Adipocyte (in vitro differentiated cells): ENCODE data around the gene CNOT4.
"Not testable (repeated sequence)": the region's sequence is repeated elsewhere in the genome, so short reads cannot be mapped to it uniquely, and the experiment has no call there.

Source experiments
- DNase-seq: peaks from one replicate; pipeline ENCODE4 v3.0.0-alpha.2; 2015; ENCODE audit warnings: low read depth
- H3K27me3 ChIP-seq: replicated peaks from 2 replicates; pipeline ENCODE4 v1.7.0; 2013; ENCODE audit warnings: mild to moderate bottlenecking, low read length, moderate library complexity; ENCODE audit not compliant: control insufficient read depth, insufficient read depth
- H3K36me3 ChIP-seq: 2 replicates; pipeline ENCODE4 v1.7.0; 2013; ENCODE audit warnings: low read length, mild to moderate bottlenecking, moderate library complexity; ENCODE audit not compliant: control insufficient read depth, insufficient read depth, severe bottlenecking
- H3K4me1 ChIP-seq: 2 replicates; pipeline ENCODE4 v1.7.0; 2013; ENCODE audit warnings: mild to moderate bottlenecking, low read length, moderate library complexity; ENCODE audit not compliant: control insufficient read depth, insufficient read depth
- H3K4me3 ChIP-seq: 2 replicates; pipeline ENCODE4 v1.7.0; 2013; ENCODE audit warnings: mild to moderate bottlenecking, low read length, moderate library complexity
- H3K9ac ChIP-seq: 2 replicates; pipeline ENCODE4 v1.7.0; 2013; ENCODE audit warnings: mild to moderate bottlenecking, low read length, moderate library complexity
- H3K9me3 ChIP-seq: 2 replicates; pipeline ENCODE4 v1.7.0; 2013; ENCODE audit warnings: mild to moderate bottlenecking, low read length, moderate library complexity; ENCODE audit not compliant: control insufficient read depth

The CNOT4 gene

GRCh38 chr7:135481598-135481979, 28.3 kb downstream of the CNOT4 start:
- no peak overlapping the region for H3K4me3 ChIP-seq
- no peaks in the 10 kb centered on the region for H3K9me3 ChIP-seq
- H3K4me1 ChIP-seq: peaks cover 21% of the 10 kb centered on the region
- no peak overlapping the region for H3K9ac ChIP-seq
- no peak for DNase-seq
- H3K27me3 ChIP-seq: no peaks in the 10 kb centered on the region
- no peaks in the 10 kb centered on the region for H3K36me3 ChIP-seq

- Histone ChIP-seq H3K27me3 (no peaks in the 10 kb centered on the region), H3K9me3 (no peaks in the 10 kb centered on the region), H3K9ac (no peak overlapping the region), H3K36me3 (no peaks in the 10 kb centered on the region), H3K4me3 (no peak overlapping the region), H3K4me1 (peaks cover 17% of the 10 kb centered on the region)
- no peak for DNase-seq
These were observed 28.8 kb downstream of the CNOT4 start for GRCh38 chr7:135480966-135481597.

GRCh38 chr7:135475521-135475920, 34.4 kb downstream of the CNOT4 start:
- no peaks in the 10 kb centered on the region for H3K36me3 ChIP-seq
- no peaks in the 10 kb centered on the region for H3K9me3 ChIP-seq
- H3K9ac ChIP-seq: no peak overlapping the region
- no peaks in the 10 kb centered on the region for H3K27me3 ChIP-seq
- no peak overlapping the region for H3K4me3 ChIP-seq
- DNase-seq: no peak
- peaks cover 9% of the 10 kb centered on the region for H3K4me1 ChIP-seq

- H3K36me3 ChIP-seq, H3K4me3 ChIP-seq, H3K4me1 ChIP-seq, H3K9me3 ChIP-seq, H3K9ac ChIP-seq, H3K27me3 ChIP-seq, DNase-seq: not testable (repeated sequence)
These were observed 40.2 kb downstream of the CNOT4 start for GRCh38 chr7:135469705-135470104.

GRCh38 chr7:135467207-135467711, 42.6 kb downstream of the CNOT4 start:
- no peaks in the 10 kb centered on the region for H3K4me1 ChIP-seq
- no peak overlapping the region for H3K9ac ChIP-seq
- no peak for DNase-seq
- no peak overlapping the region for H3K4me3 ChIP-seq
- no peaks in the 10 kb centered on the region for H3K27me3 ChIP-seq
- no peaks in the 10 kb centered on the region for H3K9me3 ChIP-seq
- no peaks in the 10 kb centered on the region for H3K36me3 ChIP-seq

GRCh38 chr7:135466442-135467206, 43.3 kb downstream of the CNOT4 start:
- Histone ChIP-seq H3K9ac (no peak overlapping the region), H3K4me1 (no peaks in the 10 kb centered on the region), H3K4me3 (no peak overlapping the region), H3K36me3 (no peaks in the 10 kb centered on the region), H3K27me3 (no peaks in the 10 kb centered on the region), H3K9me3 (no peaks in the 10 kb centered on the region)
- no peak for DNase-seq

GRCh38 chr7:135463908-135464307, 46.0 kb downstream of the CNOT4 start:
- Histone ChIP-seq H3K36me3 (no peaks in the 10 kb centered on the region), H3K27me3 (no peaks in the 10 kb centered on the region), H3K4me3 (no peak overlapping the region), H3K9me3 (no peaks in the 10 kb centered on the region), H3K9ac (no peak overlapping the region), H3K4me1 (no peaks in the 10 kb centered on the region)
- no peak for DNase-seq

- H3K4me3 ChIP-seq: no peak overlapping the region
- H3K9me3 ChIP-seq: no peaks in the 10 kb centered on the region
- no peak overlapping the region for H3K9ac ChIP-seq
- no peaks in the 10 kb centered on the region for H3K27me3 ChIP-seq
- no peak for DNase-seq
- H3K36me3 ChIP-seq: no peaks in the 10 kb centered on the region
- H3K4me1 ChIP-seq: no peaks in the 10 kb centered on the region
These were observed 49.8 kb downstream of the CNOT4 start for GRCh38 chr7:135459951-135460567.

- Histone ChIP-seq H3K27me3 (no peaks in the 10 kb centered on the region), H3K36me3 (no peaks in the 10 kb centered on the region), H3K9me3 (no peaks in the 10 kb centered on the region), H3K4me1 (no peaks in the 10 kb centered on the region), H3K9ac (no peak overlapping the region), H3K4me3 (no peak overlapping the region)
- DNase-seq: no peak
These were observed 50.8 kb downstream of the CNOT4 start for GRCh38 chr7:135459076-135459475.

GRCh38 chr7:135454060-135454459, 55.8 kb downstream of the CNOT4 start:
- no peaks in the 10 kb centered on the region for H3K9me3 ChIP-seq
- H3K36me3 ChIP-seq: no peaks in the 10 kb centered on the region
- no peak for DNase-seq
- H3K27me3 ChIP-seq: no peaks in the 10 kb centered on the region
- no peak overlapping the region for H3K4me3 ChIP-seq
- H3K9ac ChIP-seq: no peak overlapping the region
- peaks cover 3% of the 10 kb centered on the region for H3K4me1 ChIP-seq

GRCh38 chr7:135449436-135449835, 60.5 kb downstream of the CNOT4 start:
- no peak overlapping the region for H3K4me3 ChIP-seq
- no peaks in the 10 kb centered on the region for H3K27me3 ChIP-seq
- no peak overlapping the region for H3K9ac ChIP-seq
- H3K4me1 ChIP-seq: peaks cover 17% of the 10 kb centered on the region
- DNase-seq: no peak
- H3K36me3 ChIP-seq: no peaks in the 10 kb centered on the region
- no peaks in the 10 kb centered on the region for H3K9me3 ChIP-seq
